GM21723 (cell line): ENCODE results near the gene PTPRK.

Experiments
- ATAC-seq: cut with Tn5 transposase; IDR thresholded peaks from one replicate; pipeline ENCODE4 v1.9.1; 2021; ENCODE audit warnings: mild to moderate bottlenecking, moderate library complexity; ENCODE audit not compliant: unreplicated experiment

PTPRK gene

DNA sequence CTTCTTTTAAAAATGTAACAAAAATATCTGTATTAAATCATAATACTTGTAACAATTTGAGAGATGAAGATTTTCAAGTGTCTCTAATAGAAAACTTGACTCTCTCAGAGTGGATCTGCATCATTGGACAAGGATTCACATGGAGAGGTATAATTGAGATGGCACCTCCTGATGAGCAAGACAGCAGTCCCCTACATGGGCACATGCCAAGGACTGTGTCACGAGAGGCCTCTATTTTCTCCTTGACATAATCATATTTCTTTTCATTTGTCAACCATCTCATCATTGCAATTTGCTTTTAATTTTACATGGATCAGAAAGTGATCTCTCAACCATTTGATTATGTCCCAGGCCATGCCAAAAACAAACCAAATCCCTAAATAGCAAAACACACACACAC lies 412.7 kb downstream of the PTPRK start:
- no peak for ATAC-seq

DNA sequence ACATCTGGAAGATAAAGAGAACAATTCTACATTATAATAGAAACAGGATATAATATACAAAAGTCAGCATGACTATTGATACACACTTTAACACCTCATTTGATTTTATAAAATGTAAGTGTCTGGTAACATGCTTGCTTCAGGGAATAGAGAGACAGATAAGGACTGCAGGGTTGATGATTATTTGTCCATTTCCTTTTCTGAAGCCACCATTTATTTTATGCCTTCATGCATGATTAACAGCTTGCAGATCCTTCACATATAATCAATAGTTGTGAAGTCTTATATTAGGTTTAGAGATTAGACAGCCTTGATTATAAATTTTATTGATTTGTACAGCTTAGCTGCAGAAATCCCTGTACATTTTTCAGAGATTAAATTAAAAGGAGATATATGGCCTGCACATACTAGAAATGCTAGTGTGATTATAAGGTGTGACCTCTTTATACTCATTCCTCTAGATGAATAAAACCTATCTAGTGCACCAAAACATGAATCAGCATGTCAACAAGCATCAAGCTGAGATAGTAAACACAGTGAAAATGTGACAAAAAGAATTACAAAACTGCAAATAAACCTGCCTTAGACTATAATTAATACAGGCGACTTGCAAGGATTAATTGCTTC lies 420.7 kb downstream of the PTPRK start:
- ATAC-seq, result no peak

DNA sequence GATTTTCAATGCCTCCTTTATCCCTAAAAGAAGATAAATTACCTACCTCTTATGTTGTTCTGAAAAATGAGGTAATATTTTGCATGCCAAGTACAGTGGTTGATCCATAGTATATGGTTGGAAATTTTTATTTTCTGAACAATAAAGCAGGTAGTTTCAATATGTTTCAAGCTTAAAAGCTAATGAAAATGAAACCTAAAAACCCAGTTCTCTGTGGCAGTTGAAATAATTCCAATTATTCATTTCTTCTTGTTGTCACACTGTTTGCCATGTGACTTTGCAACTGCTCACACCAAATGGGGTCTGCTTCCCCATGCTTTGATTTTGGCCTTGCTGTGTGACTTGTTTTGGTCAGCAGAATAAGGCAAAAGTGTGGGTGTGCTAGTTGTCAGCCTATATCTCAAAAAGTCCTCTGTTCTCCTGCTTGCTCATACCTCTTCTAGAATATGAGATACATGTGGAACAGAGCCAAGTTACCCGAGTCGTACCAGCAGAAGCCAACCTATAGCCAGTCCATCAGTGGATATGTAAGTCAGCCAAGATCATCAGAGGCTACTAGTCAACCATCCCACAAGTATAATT lies 422.3 kb downstream of the PTPRK start:
- ATAC-seq, result no peak

DNA sequence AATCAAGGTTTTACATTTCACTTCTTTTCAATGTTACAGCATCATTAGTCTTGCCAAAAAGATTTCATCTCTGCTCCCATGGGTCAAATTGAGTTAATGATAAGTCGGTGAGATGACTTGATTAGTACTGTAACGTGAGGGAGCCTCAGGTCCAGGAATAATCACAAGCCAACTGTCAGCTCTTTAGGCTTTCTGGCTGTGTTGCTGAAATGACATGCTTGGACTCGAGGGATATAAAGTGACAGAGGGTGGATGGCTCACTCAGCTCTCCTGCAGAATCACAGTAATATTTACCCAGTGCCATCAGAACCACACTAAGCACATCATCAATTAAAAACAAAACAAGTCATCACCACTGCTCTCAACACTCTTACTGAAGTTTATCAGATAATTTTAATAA lies 423.4 kb downstream of the PTPRK start:
- ATAC-seq, result no peak

DNA sequence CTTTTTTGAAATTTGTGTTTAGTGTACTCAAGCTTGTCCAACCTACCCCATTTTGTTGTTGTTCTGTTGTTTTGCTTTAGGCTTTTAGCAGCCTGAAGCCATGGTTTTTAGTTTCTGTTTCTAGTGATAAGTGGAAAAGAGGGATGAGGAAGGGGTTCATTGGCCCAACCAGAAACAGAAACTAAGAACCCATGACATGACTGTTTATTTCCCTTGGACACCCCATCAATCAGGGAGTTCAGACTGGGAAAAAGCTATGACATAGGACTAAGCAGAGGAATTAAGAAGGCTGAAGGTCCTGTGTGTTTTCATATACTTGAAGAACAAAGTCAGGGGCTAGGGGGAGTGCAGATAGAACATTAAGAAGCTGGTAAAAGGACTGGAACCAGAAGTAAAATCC lies 425.0 kb downstream of the PTPRK start:
- no peak for ATAC-seq

DNA sequence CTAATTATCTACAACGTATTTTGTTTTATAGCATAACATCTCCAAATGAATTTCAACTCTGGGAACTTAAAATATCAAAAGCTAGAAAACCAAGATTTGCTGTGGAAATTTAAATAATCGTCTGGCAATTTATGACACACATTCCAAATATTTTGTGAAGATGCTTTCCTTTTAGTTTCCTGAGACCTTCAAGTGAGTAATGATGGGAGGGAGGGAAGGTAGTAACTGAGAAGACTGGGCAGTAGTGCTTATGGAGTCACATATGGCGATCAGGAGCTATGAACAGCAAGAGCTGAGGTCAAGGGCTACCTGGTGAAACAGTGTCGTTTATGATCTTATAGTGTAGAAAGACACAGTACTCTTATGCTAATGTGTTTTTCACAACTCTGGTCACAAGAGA lies 441.4 kb downstream of the PTPRK start:
- ATAC-seq, result no peak

DNA sequence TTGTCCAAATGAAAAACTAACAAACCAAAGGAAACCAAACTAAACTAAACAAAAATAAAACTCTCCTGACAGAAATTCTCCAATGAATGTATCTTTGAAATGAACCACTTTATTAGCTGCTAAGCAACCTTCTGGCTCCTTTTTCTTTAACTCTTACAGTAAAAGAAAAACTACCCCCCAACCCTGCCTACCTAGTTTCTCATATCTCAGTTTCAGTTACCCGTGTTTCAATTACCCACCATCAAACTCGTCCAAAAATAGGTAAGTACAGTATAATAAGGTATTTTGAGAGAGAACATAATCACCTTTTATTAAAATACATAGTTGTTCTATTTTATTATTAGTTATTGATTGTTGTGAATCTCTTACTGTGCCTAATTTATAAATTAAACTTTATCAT lies 442.1 kb downstream of the PTPRK start:
- ATAC-seq, result no peak

DNA sequence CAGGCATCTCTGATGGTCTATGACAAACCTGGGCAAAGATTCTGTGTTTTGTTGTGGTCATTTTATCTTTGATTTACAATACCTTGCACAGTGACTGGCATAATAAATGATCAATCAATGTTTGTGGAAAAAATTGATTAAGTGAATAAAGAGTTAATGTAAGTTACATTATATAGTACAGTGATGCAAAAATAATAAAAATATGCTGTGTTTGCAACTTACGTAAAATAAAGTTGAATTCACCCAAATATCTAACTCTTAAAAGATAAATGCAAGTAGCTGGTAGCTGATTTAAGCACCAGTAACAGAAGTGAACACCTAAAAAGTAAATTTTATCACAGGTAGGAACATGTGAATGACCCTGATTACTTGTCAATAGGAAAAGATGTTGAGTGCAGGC lies 443.6 kb downstream of the PTPRK start:
- ATAC-seq, result no peak

DNA sequence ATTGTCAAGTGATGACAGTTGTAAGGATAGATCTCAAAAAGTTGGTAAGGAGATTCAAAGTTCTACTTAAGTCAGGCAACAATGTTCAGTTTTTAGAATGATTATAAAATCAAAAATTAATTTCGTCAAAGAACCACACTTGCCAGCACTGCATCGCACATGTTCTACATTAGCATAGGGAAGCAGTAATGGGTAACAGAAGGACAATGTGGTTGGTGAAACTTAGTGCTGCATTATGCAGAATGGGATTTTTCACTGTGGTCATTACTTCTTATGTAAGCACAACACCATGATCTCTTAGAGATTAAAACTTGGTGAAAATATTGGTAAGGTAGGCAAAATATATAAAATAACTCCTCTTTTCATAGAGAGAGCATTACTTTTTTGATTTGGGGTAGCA lies 445.8 kb downstream of the PTPRK start:
- no peak for ATAC-seq

DNA sequence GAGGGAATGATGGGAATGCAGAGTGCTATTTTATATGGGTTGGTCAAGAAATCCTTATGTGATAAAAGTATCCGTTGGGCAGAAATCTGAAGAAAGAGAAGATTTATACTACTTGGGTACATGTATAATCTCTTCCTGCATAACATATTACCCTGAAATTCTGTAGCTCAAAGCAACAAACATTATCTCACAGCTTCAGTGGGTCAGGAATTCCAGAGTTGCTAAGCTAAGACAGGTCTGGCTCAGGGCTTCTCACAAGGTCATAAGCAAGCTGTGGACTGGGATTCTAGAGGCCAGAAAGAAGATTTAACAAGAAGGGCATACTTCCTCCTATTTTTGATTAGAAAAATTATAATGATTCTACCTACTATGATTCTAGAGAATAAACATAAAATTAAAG lies 447.0 kb downstream of the PTPRK start:
- no peak for ATAC-seq

DNA sequence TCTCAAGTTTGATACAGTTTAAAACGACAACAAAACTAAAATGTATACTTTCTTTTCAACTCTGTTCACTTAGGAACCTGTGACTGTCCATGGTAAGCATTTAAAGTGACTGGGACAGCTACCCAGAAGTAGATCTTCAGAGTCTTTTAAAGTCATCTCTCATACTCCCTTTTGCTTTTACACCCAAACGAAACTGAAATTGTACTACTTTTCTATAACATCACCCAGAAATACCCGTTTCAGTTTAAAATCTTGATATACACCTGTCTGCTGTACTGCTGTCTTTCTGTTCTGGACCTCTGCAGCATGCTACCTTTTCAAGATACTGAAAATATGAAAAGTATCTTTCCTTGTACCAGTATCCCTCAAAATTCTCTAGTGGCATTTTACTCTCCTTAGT lies 449.2 kb downstream of the PTPRK start:
- ATAC-seq, result no peak

DNA sequence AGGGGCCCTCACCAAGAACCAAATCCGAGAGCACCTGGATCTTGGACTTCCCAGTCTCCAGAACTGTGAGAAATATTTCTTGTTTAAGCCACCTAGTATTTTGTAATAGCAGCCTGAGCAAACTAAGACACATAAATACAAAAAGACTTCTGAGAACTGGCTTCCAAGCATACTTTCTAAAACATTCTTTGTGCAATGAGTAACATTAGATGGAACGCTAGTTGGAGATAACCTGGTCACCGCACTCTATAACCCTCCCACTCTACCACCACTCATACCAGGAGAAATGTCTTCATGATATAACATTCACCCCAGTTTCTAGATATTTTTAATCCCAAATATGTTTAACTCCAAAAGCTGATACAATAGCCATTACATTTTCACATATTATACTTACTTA lies 450.0 kb downstream of the PTPRK start:
- ATAC-seq, result no peak

DNA sequence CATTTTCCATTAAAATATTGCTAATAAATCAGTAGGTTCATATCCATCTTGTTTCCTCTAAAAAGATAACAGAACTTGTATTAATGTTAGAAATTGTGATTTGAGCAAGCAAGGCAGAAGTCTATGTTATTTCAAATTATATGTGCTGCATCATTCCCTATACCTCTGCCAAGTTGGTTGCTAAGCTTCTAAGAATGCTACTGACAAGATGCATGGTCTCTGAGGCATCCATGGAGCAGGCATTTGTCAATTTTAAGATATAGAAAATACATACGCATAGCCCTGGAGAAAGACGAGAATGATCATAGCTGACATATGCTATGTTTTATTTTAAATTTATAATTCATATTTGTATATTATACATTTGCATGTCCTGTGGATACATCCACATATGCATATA lies 451.2 kb downstream of the PTPRK start:
- ATAC-seq, result no peak

DNA sequence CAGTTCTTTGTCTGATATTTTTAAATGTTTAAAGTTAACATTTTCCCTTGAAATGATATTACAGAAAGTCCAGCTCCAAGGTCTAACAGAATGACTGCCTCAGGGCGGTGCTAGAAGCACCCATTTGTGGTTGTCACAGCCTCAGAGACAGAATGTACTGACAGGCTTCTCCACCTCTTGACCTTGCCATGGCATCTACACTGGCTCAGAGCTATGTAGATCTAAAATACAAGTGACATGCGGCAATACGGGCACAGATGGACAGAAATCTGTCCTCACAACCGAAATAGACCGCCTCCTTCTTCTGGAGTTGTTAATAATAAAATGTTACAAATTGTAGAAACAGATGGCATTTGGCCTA lies 452.3 kb downstream of the PTPRK start:
- ATAC-seq, result no peak

DNA sequence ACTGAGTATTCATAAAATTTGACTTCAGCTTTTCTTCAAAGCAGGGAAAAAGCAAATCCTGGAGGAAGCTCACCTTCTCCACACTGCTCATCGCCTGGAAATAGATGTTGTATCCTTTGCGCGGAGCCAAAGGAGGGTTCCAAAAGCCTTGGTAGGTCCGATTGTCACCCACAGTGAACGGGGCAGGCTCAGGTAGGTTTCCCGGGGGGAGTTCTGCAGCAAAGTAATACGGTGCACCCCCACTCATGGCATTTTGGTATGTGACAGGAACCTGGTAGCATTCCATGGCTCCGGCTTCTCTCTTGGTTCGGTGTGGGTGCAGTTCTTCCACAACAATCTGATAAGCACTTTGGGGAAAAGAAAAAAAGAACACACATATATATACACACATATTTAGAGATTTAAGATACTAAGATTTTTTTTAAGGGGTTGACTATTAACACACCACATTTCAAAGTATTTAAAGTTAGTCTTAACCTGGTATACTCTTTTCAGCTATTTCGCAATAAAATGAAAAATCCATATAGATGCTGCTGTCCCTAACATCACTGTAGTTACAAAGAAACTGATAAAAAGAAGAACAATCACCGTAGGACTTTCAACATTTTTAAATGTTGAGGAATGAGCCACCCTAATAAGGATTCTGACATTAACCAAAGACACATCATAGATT lies 452.8 kb downstream of the PTPRK start:
- ATAC-seq, result no peak

DNA sequence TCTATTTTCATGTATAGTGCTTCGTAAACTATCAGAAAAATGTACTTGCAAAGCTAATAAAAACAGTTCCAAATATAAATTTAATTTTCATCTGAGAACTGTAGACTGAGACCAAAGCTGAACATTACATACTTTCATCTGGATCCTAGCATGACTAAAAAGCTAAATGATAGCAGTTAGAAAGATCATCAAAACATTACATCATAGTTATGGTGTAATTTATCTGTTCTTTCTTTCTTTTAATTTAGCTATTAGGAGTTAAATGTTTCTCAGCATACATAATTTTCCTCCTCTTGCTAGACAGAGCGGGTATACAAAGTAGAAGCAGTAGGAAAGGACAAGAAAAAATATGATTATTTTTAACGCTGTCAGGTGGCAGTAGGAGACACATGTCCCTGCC lies 455.3 kb downstream of the PTPRK start:
- no peak for ATAC-seq

DNA sequence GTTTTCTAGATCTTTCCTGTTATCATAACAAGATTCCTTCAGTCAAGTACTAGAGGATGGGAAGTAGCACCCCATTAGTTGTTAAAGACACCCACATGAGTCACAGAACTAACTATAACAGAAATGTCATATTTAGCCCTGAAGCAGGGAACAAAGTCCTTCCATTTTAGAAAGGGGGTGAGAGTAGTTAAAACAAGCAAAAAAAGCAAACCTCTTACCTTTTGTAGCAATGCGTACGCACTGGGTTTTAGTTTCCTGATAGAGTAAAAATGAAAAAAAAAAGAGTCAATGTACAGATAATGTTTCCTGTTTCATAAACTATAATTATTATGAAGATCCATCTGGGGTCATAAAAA lies 455.9 kb downstream of the PTPRK start:
- ATAC-seq, result no peak

DNA sequence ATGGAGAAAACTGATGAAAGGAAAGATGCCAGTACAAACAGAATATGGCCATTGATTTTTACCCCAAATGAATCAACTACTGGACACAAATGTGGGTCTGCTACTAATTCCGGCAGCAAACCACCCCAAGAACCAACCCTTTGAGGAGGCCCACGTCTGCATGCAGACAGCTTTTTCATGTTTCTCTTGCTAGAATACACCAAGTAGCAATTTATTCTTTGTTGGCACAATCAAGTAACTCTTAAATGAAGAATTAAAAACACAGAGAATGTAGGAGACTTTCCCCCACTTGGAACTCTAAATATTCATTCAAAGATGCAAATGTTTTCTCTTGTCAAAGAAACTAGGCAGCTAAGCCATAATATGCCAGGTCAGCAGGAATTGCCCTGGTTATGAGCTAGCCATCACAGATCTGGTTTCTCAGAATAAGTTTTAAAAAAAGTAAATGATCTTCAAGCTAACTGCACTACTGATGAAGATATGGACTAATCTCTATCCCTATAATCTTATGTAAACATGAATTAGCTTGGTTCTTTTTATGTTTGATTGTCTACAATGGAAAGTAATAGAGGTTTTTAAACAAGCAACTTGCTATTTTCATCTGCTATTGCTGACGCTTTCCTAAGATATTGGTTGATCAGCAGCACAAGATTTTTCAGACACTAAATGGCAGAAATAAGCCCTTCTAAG lies 456.4 kb downstream of the PTPRK start:
- ATAC-seq, result no peak

DNA sequence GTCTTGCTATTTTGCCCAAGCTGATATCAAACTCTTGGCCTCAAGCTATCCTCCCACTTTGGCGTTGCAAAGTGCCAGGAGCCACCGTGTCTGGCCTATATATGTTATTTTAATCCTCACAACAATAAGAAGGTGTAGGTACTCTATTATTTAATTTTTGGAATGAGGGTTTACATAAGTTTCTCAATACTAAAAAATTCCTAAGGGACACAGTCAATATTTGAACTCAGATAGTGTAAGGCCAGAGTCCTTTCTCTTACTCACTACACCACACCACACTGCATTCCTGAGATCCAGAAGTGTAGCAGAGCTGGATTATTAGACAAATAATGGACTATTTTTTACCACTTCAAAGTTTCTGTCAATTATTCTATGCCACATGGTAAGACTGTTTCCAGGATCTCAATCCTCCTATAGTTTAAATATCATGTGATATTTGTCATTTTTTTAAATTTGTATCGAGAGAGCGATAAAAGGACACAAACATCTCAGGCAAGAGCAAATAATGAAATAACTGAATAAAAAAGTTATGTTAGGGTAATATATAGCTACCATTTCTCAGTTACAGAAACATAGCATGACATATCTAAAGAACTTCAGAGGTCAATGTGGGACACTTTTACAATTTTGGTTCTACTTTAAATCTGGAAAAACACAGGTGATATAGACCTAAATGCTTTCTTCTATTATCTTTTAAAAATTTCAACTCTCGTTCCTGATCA lies 457.4 kb downstream of the PTPRK start:
- ATAC-seq, result no peak

DNA sequence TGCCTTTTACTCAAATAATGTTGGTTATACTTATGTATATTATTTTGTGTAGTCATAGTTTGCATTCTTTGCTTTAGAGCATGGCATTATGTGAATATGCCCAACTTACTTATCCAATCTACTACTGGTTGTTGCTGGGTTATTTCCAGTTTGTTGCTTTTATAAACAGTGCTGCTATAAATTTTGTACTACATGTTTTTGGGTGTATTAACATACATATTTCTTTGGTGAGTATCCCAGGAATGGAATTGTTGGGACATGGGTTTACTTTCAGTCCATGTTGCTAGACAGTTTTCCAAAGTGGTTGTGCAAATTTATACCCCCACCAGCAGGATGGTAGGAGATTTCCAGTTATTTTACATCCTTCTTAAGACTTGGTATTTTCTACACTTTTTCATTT lies 462.5 kb downstream of the PTPRK start:
- ATAC-seq, result no peak

DNA sequence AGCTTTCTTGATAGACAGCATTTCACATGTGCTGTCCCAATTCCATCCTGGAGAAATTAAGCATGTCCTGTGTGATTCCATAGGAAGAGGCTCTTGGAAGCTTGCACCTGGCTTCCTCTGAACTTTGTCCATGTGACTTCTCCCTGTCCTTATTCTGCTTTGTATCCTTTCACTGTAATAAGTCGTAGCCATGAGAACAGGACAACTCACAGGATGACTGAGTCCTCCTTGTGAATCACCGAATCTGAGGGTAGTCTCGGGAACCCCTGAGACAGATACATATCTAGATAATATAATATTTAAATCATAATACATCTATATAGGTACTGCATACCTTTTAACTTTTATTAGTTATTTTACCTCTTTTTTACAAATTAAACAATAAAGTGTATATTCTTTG lies 462.9 kb downstream of the PTPRK start:
- ATAC-seq, result no peak

DNA sequence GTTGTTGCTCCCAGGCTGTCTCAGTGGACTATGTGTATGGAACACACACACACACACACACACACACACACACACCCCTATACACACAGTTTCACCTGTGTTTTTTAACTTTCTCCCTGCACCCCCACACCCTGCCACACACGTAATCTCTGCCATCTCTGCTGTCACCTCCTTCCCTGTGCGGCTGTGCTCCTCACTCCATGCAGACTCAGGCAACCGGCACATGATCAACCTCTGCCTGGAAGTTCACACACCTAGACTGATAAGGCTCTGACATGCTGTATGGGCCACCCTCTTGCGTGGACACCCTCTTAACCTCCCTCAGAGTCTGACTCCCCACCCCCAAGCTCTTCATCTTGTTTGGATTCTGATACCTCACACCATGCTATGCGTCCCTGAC lies 467.3 kb downstream of the PTPRK start:
- no peak for ATAC-seq
